NOMO-1 (cell line): ENCODE results near the gene AGBL1.
A peak's percentile ranks its signal among the peaks of the same experiment; 100 is the strongest.

Experiments
- DNase-seq, 2 experiments: peaks; one replicate each; lab custom pipeline; 2025; ENCODE audit not compliant: unreplicated experiment in 2 of 2; lab: John Stamatoyannopoulos, UW

The AGBL1 gene

GRCh38 chr15:86894269-86894668 is 814.6 kb downstream of the AGBL1 start:
- no peak for DNase-seq

- no peak for DNase-seq
Measured at GRCh38 chr15:86903642-86904421, 824.2 kb downstream of the AGBL1 start.

- DNase-seq: no peak
Measured at GRCh38 chr15:86905625-86906256, 826.1 kb downstream of the AGBL1 start.

- DNase-seq: no peak
Measured at GRCh38 chr15:86906376-86906775, 826.7 kb downstream of the AGBL1 start.

GRCh38 chr15:86911022-86911421 is 831.4 kb downstream of the AGBL1 start:
- no peak for DNase-seq

GRCh38 chr15:86912661-86913060 is 833.0 kb downstream of the AGBL1 start:
- no peak for DNase-seq

- DNase-seq: peak; percentile 51 to 72
Measured at GRCh38 chr15:86915811-86916331, 836.2 kb downstream of the AGBL1 start.

- peak in 1 of 2 experiments; percentile 5 for DNase-seq
Measured at GRCh38 chr15:86916671-86917360, 837.1 kb downstream of the AGBL1 start.

- DNase-seq: no peak
Measured at GRCh38 chr15:86917361-86917671, 837.6 kb downstream of the AGBL1 start.

- peak; percentile 88 to 92 for DNase-seq
Measured at GRCh38 chr15:86919581-86919980, 839.9 kb downstream of the AGBL1 start.

GRCh38 chr15:86929461-86929860 is 849.8 kb downstream of the AGBL1 start:
- DNase-seq: no peak

- DNase-seq: no peak
Measured at GRCh38 chr15:86932456-86932855, 852.8 kb downstream of the AGBL1 start.

- DNase-seq: no peak
Measured at GRCh38 chr15:86935841-86936240, 856.2 kb downstream of the AGBL1 start.

- no peak for DNase-seq
Measured at GRCh38 chr15:86942285-86942684, 862.6 kb downstream of the AGBL1 start.

- DNase-seq: no peak
Measured at GRCh38 chr15:86948719-86949118, 869.0 kb downstream of the AGBL1 start.

- no peak for DNase-seq
Measured at GRCh38 chr15:86959254-86959653, 879.6 kb downstream of the AGBL1 start.

GRCh38 chr15:86961669-86962068 is 882.0 kb downstream of the AGBL1 start:
- no peak for DNase-seq

- no peak for DNase-seq
Measured at GRCh38 chr15:86964271-86964670, 884.6 kb downstream of the AGBL1 start.

GRCh38 chr15:86968244-86968643 is 888.6 kb downstream of the AGBL1 start:
- no peak for DNase-seq

- DNase-seq: no peak
Measured at GRCh38 chr15:86969364-86969763, 889.7 kb downstream of the AGBL1 start.

GRCh38 chr15:86973284-86973844 is 893.7 kb downstream of the AGBL1 start:
- no peak for DNase-seq
